ENCODE data around the gene MED29. TPM values are rescaled to one million over a fixed set of nuclear protein-coding genes. Genes with fewer than 3 reads are reported as not detected.
A peak's percentile ranks its signal among the peaks of the same experiment; 100 is the strongest.

Gene MED29
- total and polyA plus RNA-seq, 2 of the 13 experiments (the other 11 are each of a cell fraction or from before 2014, with no cell fraction given) = 14.0 to 19.7 TPM

DNA sequence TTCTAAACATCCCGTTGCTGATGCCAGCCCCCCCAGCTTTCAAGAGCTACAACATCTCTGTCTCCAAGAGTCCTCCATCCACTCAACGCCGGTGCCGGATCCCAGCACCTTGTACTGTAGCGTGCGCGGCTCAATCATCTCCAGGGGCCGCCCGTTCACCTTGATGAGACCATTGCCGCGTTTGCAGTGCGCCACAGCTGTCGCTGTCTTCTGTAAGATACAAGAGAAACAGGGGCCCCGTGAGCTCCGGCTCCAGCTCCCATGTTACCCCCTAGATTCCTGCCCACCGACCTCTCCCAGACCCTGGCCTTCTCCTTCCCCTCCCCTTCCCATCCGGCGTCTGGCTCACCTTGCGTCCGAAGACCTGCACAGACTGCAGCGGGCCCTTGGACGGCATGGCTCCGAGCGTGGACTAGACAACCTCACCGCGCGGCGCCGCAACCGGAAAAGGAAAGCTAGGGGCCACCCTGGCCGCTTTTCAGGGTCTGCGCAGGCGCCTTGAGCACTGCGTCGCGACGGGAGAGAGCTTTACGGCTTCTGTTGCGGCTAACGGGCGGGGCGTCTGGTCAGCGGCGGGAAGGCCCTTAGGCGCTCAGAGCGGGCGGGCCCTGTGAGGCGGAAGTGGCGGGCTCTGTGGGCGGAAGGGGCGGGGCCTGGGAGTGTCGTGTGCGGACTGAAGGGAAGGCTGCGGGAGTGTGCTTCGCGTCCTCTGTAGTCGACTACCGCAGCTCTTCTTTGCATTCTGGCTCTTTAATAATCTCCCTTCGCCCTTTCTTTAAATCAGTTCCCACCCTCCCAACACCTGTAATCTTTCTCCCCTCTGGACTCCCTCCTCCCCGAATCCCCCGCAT is 44.5 kb downstream of the MED29 start, which contains the start of gene RPS16 (continued):
- TF ChIP-seq ZNF318 (CRISPR knock-in tag; IDR thresholded peaks at IDR 0.05) (peak; percentile 88; the same call in 1 of the 2 replicates), ZNF772 (CRISPR knock-in tag; IDR thresholded peaks at IDR 0.05) (peak; percentile 77), ZNF263 (CRISPR knock-in tag; IDR thresholded peaks at IDR 0.05) (0 out of 2 replicates have a peak, but pooled peaks have one; percentile 39), ZBTB38 (CRISPR knock-in tag; IDR thresholded peaks at IDR 0.05) (peak; percentile 89), DR1 (CRISPR knock-in tag; IDR thresholded peaks at IDR 0.05) (peak; percentile 97), BRCA1 (CRISPR knock-in tag; IDR thresholded peaks at IDR 0.05) (no peak), TBX3 (IDR thresholded peaks at IDR 0.05; ENCODE audit: borderline replicate concordance) (no peak), PAF1 (CRISPR knock-in tag; IDR thresholded peaks at IDR 0.05) (no peak), SMAD1 (CRISPR knock-in tag; IDR thresholded peaks at IDR 0.05; ENCODE audit: borderline replicate concordance, low read depth) (peak; percentile 95; the same call in 1 of the 2 replicates), MYNN (CRISPR knock-in tag; IDR thresholded peaks at IDR 0.05; ENCODE audit: low read depth) (peak; percentile 53; the same call in 1 of the 2 replicates), TFDP1 (CRISPR knock-in tag; IDR thresholded peaks at IDR 0.05; ENCODE audit: borderline replicate concordance) (peak; percentile 96), PCBP1 (IDR thresholded peaks at IDR 0.05; ENCODE audit: borderline replicate concordance, low read depth, low read length) (peak; percentile 93), CCDC6 (CRISPR knock-in tag; IDR thresholded peaks at IDR 0.05) (peak; percentile 80; the same call in 1 of the 2 replicates)
- TF ChIP-seq, protein P1, sequence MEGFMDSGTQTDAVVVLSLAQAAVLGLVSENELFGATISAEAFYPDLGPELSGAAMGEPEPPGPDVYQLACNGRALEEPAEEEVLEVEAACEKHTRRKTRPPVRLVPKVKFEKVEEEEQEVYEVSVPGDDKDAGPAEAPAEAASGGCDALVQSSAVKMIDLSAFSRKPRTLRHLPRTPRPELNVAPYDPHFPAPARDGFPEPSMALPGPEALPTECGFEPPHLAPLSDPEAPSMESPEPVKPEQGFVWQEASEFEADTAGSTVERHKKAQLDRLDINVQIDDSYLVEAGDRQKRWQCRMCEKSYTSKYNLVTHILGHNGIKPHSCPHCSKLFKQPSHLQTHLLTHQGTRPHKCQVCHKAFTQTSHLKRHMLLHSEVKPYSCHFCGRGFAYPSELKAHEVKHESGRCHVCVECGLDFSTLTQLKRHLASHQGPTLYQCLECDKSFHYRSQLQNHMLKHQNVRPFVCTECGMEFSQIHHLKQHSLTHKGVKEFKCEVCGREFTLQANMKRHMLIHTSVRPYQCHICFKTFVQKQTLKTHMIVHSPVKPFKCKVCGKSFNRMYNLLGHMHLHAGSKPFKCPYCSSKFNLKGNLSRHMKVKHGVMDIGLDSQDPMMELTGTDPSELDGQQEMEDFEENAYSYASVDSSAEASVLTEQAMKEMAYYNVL (CRISPR knock-in tag; IDR thresholded peaks at IDR 0.05; ENCODE audit: borderline replicate concordance) = peak; percentile 27; the same call in 1 of the 2 replicates
- TF ChIP-seq, protein P2, sequence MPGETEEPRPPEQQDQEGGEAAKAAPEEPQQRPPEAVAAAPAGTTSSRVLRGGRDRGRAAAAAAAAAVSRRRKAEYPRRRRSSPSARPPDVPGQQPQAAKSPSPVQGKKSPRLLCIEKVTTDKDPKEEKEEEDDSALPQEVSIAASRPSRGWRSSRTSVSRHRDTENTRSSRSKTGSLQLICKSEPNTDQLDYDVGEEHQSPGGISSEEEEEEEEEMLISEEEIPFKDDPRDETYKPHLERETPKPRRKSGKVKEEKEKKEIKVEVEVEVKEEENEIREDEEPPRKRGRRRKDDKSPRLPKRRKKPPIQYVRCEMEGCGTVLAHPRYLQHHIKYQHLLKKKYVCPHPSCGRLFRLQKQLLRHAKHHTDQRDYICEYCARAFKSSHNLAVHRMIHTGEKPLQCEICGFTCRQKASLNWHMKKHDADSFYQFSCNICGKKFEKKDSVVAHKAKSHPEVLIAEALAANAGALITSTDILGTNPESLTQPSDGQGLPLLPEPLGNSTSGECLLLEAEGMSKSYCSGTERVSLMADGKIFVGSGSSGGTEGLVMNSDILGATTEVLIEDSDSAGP (CRISPR knock-in tag; IDR thresholded peaks at IDR 0.05; ENCODE audit: borderline replicate concordance) = peak; percentile 94; the same call in 1 of the 2 replicates

Data from HepG2 (cell line).